LNCAP (cell line): Measurements from ENCODE around the gene GOSR1.
A peak's percentile ranks its signal among the peaks of the same experiment; 100 is the strongest.

Experiments used
- TF ChIP-seq, protein P1 (sequence below): fragments of 450-650 bp; IDR thresholded peaks from 2 replicates; pipeline ENCODE4 v1.5.1; 2017; ENCODE audit warnings: mild to moderate bottlenecking

Gene GOSR1

DNA sequence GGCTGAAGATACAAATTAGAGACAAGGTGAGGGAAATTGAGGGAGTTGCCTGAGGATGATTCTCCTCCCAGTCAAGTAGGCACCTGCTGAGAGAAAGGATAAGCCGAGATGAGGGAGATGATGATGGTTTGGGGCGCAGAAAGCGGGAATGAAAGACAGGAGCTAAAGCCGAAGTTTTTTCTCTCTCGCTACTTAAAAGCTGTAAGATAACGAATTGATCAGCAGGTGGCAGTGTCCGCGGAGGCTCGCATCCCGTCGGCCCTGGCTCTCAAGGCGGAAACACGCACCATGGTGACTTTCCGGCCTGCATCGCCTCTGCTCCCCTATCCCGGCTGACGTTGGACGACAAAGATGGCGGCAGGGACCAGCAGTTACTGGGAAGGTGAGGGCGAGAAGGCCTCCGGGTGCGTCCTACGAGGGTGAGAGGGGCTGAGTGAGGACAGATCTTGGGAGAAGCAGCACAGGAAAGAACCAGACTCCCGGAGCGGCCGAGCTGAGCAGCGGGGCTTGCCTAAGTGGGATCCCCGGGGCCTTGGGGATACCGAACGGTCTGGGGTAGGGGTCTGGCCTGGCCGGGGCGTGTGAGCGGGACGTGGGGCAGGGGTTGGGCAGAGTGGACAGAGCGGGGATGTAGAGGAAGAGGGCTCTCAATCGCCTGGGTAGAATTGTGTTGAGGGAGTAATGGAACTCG is at the start of gene GOSR1:
TSS of gene GOSR1 (plus strand) at position 326 of the 691 bp plus-strand sequence. CDS start at position 352, 26 bp downstream.
- TF ChIP-seq, protein P1, sequence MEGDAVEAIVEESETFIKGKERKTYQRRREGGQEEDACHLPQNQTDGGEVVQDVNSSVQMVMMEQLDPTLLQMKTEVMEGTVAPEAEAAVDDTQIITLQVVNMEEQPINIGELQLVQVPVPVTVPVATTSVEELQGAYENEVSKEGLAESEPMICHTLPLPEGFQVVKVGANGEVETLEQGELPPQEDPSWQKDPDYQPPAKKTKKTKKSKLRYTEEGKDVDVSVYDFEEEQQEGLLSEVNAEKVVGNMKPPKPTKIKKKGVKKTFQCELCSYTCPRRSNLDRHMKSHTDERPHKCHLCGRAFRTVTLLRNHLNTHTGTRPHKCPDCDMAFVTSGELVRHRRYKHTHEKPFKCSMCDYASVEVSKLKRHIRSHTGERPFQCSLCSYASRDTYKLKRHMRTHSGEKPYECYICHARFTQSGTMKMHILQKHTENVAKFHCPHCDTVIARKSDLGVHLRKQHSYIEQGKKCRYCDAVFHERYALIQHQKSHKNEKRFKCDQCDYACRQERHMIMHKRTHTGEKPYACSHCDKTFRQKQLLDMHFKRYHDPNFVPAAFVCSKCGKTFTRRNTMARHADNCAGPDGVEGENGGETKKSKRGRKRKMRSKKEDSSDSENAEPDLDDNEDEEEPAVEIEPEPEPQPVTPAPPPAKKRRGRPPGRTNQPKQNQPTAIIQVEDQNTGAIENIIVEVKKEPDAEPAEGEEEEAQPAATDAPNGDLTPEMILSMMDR, result peak; percentile 79

DNA sequence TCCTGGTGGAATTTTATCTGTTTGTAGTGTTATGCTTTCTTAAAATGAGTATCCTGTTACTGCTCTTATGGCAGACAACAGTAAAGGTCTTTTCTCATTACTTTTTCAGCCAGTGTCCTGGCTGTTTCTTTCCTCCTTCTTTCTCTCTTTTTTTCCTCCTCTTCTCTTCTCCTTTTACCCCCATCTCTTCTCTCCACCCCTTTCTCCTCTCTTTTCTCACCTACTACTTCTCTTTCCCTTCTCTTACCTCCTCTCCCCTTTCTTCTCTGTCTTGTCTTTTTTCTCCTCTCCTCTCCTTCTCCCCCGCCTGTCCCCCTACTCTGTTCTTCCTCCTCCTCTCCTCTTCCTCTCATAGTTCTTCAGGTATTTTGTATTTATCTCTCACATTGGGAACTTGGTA is 49.6 kb upstream of the GOSR1 start:
- TF ChIP-seq, protein P1, result no peak

DNA sequence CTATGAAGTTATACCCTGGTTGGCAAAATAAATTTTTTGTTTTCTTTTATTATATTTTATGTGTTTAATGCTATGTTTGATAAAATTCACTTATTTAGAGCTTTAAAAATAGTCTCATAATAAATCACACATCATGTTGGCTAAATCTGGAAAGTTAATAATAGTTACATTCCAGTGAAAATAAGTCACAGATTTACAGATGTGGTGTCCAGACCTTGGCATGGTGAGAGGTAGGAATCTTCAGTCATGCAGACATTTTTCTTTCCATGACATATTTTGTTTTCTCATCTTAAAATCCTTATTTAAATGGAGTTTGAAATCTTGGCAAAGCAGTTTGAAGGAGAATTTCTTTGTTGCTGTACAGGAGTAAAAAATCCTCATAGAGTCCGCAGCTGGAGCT is 48.1 kb upstream of the GOSR1 start:
- TF ChIP-seq, protein P1, result no peak

DNA sequence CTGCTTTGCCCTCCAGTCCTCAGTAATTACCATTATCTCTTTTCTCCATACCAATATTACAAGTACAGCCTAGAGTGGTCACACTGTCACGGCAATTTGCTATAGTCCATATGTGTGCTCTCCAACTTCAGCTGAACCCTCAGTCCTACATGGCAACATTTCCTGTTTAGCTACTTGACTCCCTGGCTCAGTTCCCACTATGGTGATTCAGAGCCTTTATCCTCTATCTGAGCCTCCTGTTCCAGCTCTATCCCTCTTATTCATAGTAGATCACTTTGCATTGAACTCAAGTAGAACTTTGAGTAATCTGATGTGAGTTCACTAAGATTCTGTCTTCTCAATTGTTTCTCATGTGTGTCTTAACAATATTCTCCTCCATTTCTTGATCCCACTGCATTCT is 43.7 kb upstream of the GOSR1 start:
- TF ChIP-seq, protein P1, result no peak

DNA sequence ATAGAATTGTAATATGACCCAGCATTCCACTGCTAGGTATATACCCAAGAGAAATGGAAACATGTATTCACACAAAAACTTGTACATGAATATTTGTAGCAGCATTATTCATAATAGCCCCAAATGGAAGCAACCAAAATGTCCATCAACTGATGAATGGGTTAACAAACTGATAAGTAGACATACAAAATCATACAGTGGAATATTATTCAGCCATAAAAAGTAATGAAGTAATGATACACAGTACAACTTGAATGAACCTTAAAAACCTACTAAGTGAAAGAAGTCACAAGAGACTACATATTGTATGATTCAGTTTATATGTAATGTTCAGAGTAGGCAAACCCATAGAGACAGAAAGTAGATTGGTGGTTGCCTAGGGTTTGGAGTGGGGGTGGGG is 40.5 kb upstream of the GOSR1 start:
- TF ChIP-seq, protein P1, result no peak

DNA sequence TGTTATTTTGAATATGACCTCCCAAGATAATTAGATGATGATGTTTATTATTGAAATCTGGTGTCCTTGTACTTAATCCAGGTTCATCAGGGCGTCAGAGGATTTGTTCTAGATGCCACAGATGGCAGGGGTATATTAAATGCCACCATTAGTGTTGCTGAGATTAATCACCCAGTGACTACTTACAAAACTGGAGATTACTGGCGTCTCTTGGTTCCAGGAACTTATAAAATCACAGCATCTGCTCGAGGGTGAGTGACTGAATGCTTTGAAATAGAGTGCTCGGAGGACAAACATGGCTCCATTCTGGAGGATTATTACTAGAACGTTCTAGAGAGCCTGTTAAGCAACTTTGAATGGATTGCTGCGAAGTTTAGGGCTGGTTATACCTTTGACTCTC is 33.5 kb upstream of the GOSR1 start:
- TF ChIP-seq, protein P1, result no peak

DNA sequence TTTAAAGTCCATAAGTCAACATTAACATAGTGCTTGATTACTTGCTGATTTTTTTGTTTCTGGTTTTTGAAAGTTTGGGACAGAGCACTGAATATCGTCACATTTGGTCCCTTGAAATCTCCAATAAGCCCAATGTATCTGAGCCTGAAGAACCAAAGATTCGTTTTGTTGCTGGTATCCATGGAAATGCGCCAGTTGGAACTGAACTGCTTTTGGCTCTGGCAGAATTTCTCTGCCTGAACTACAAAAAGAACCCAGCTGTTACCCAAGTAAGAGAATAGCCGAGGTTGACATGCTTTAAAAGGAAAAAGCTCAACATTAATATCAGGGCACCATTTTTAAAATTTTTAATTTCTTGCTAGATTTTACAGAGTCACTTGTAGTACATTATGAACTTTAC is 27.7 kb upstream of the GOSR1 start:
- TF ChIP-seq, protein P1, result no peak
